ENCODE data around the gene EFCAB6.

GRCh38 chr22:43502306-43502874 lies 309.7 kb downstream of the EFCAB6 start:
- TF ChIP-seq, protein P1, sequence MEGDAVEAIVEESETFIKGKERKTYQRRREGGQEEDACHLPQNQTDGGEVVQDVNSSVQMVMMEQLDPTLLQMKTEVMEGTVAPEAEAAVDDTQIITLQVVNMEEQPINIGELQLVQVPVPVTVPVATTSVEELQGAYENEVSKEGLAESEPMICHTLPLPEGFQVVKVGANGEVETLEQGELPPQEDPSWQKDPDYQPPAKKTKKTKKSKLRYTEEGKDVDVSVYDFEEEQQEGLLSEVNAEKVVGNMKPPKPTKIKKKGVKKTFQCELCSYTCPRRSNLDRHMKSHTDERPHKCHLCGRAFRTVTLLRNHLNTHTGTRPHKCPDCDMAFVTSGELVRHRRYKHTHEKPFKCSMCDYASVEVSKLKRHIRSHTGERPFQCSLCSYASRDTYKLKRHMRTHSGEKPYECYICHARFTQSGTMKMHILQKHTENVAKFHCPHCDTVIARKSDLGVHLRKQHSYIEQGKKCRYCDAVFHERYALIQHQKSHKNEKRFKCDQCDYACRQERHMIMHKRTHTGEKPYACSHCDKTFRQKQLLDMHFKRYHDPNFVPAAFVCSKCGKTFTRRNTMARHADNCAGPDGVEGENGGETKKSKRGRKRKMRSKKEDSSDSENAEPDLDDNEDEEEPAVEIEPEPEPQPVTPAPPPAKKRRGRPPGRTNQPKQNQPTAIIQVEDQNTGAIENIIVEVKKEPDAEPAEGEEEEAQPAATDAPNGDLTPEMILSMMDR (IDR thresholded peaks at IDR 0.05), result no peak
- no peak for TF ChIP-seq POLR2A (IDR thresholded peaks at IDR 0.05)

All from heart left ventricle (tissue), 13 donors.